ENCODE measurements around the gene PHYH.
"Not testable (repeated sequence)": the region's sequence is repeated elsewhere in the genome, so short reads cannot be mapped to it uniquely, and the experiment has no call there.

PHYH gene

GRCh38 chr10:13319166-13319565, 19.3 kb upstream of the PHYH start:
- no peak for DNase-seq

GRCh38 chr10:13317474-13317873, 17.6 kb upstream of the PHYH start:
- DNase-seq, result no peak

- no peak for DNase-seq
Measured at GRCh38 chr10:13316635-13317311, 16.9 kb upstream of the PHYH start.

- no peak for DNase-seq
Measured at GRCh38 chr10:13315361-13315760, 15.5 kb upstream of the PHYH start.

GRCh38 chr10:13311177-13311575, 11.3 kb upstream of the PHYH start:
- no peak for DNase-seq

GRCh38 chr10:13310518-13311176, 10.8 kb upstream of the PHYH start:
- no peak for DNase-seq

GRCh38 chr10:13309792-13310191, 9.9 kb upstream of the PHYH start:
- no peak for DNase-seq

GRCh38 chr10:13308096-13308495, 8.2 kb upstream of the PHYH start:
- DNase-seq, result no peak

GRCh38 chr10:13306103-13306502, 6.2 kb upstream of the PHYH start:
- no peak for DNase-seq

GRCh38 chr10:13302821-13303555, 3.1 kb upstream of the PHYH start:
- no peak for DNase-seq

- DNase-seq, result no peak
Measured at GRCh38 chr10:13298748-13299436, 972 bp downstream of the PHYH start.

- no peak for DNase-seq
Measured at GRCh38 chr10:13296476-13296875, 3.4 kb downstream of the PHYH start.

- DNase-seq, result no peak
Measured at GRCh38 chr10:13294784-13295183, 5.1 kb downstream of the PHYH start.

GRCh38 chr10:13291821-13292773, 7.8 kb downstream of the PHYH start:
- no peak for DNase-seq

GRCh38 chr10:13291061-13291460, 8.8 kb downstream of the PHYH start:
- no peak for DNase-seq

- no peak for DNase-seq
Measured at GRCh38 chr10:13284050-13284449, 15.8 kb downstream of the PHYH start.

GRCh38 chr10:13282348-13282747, 17.5 kb downstream of the PHYH start:
- DNase-seq, result not testable (repeated sequence)

- no peak for DNase-seq
Measured at GRCh38 chr10:13276749-13277365, 23.0 kb downstream of the PHYH start.

- not testable (repeated sequence) for DNase-seq
Measured at GRCh38 chr10:13276146-13276545, 23.7 kb downstream of the PHYH start.

- no peak for DNase-seq
Measured at GRCh38 chr10:13272164-13272571, 27.7 kb downstream of the PHYH start.

- peak; percentile 67 for DNase-seq
Measured at GRCh38 chr10:13271552-13272163, 28.2 kb downstream of the PHYH start.

Measured in hematopoietic multipotent progenitor cell treated with erythropoietin and hydrocortisone succinate and interleukin-3 and kit ligand, for 8 days (in vitro differentiated cells).